ENCODE measurements around the gene PSMC4.

The PSMC4 gene

GRCh38 chr19:39970675-39971379 lies at the start of gene PSMC4:
PSMC4 (plus strand) TSS chr19:39971165; CDS start chr19:39971203, 38 bp downstream.
- peak; percentile 80 for TF ChIP-seq CTCF (IDR thresholded peaks at IDR 0.05; ENCODE audit: extremely low read depth, missing control alignments)
- DNase-seq (ENCODE audit: low spot score): peak; percentile 93

- no peak for DNase-seq (ENCODE audit: low spot score)
- no peak for TF ChIP-seq CTCF (IDR thresholded peaks at IDR 0.05; ENCODE audit: extremely low read depth, missing control alignments)
These were observed 47.1 kb upstream of the PSMC4 start for GRCh38 chr19:39923862-39924261.

- no peak for DNase-seq (ENCODE audit: low spot score)
- no peak for TF ChIP-seq CTCF (IDR thresholded peaks at IDR 0.05; ENCODE audit: extremely low read depth, missing control alignments)
These were observed 46.6 kb upstream of the PSMC4 start for GRCh38 chr19:39924389-39924788.

GRCh38 chr19:39924952-39925351 lies 46.0 kb upstream of the PSMC4 start:
- TF ChIP-seq CTCF (IDR thresholded peaks at IDR 0.05; ENCODE audit: extremely low read depth, missing control alignments): no peak
- no peak for DNase-seq (ENCODE audit: low spot score)

GRCh38 chr19:39926170-39926760 lies 44.7 kb upstream of the PSMC4 start:
- DNase-seq (ENCODE audit: low spot score): no peak
- TF ChIP-seq CTCF (IDR thresholded peaks at IDR 0.05; ENCODE audit: extremely low read depth, missing control alignments): no peak

- TF ChIP-seq CTCF (IDR thresholded peaks at IDR 0.05; ENCODE audit: extremely low read depth, missing control alignments): no peak
- no peak for DNase-seq (ENCODE audit: low spot score)
These were observed 43.9 kb upstream of the PSMC4 start for GRCh38 chr19:39927076-39927475.

GRCh38 chr19:39927524-39928356 lies 43.2 kb upstream of the PSMC4 start:
- TF ChIP-seq CTCF (IDR thresholded peaks at IDR 0.05; ENCODE audit: extremely low read depth, missing control alignments): no peak
- DNase-seq (ENCODE audit: low spot score): no peak

Measured in GM20000 (cell line).